Measurements from ENCODE around the gene PPP4R2. TPM values are rescaled to one million over a fixed set of nuclear protein-coding genes. Genes with fewer than 3 reads are reported as not detected.
A peak's percentile ranks its signal among the peaks of the same experiment; 100 is the strongest.
"Not testable (repeated sequence)": the region's sequence is repeated elsewhere in the genome, so short reads cannot be mapped to it uniquely, and the experiment has no call there.

The PPP4R2 gene
- polyA plus RNA-seq, 4 donors = 75.4 to 107 (median 100.0) TPM

DNA sequence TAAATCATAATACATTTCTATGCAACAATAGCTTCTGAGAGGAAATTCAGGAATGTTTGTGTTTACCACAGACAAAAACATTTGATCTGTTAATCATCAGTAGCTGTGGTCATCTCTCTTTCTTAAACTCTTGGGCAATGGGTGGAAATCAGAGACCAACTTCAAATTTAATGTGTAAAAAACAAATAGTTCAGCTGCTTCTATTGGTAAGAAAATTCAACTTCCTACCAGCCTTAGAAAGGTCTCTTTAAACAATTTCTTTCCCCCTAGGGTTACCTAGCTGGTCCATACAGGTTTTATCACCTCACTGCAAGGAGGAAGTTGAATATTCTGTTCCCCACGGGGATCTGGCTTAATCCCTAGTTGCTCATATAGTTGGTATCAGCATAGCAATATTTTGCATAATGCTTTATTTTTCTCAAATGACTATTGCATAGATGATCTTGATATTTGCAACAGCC is 20.3 kb upstream of the PPP4R2 start:
- no peak for DNase-seq (ENCODE audit: low read depth in 4 of 4, low spot score in 3 of 4)

DNA sequence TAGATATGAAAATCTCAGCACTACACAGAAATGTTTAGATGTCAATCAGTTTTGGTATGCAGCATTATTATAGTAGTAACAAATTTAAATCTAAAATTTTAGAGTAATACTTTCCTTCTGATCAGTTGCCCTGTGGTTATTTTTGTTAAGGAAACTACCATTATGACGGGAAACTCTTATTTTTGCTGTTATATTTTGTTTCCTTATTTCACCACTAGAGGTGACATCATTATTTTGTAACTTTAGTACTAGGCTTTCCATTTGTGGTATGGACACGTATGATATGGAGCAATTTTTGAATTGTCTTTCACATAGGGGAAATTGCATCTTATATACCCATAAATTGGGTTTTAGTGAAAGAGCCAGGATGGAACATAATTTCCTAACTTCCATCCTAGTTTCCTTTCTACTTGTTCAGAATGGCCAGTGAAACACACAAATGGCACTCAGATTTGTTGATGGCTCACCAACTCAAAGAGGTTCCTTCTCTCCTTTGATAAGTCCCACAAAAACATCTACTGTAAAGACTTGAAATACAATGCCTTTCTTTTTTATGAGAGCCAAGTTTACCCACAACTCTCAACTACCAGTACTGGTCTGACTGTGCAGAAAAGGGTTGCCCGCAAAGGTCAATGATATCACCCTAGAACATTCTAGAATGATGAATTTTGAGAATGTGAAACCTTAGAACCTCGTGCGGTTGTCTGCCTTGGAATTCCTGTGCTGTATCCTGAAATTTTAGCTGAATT is 19.4 kb upstream of the PPP4R2 start:
- DNase-seq (ENCODE audit: low read depth in 4 of 4, low spot score in 3 of 4) = no peak

DNA sequence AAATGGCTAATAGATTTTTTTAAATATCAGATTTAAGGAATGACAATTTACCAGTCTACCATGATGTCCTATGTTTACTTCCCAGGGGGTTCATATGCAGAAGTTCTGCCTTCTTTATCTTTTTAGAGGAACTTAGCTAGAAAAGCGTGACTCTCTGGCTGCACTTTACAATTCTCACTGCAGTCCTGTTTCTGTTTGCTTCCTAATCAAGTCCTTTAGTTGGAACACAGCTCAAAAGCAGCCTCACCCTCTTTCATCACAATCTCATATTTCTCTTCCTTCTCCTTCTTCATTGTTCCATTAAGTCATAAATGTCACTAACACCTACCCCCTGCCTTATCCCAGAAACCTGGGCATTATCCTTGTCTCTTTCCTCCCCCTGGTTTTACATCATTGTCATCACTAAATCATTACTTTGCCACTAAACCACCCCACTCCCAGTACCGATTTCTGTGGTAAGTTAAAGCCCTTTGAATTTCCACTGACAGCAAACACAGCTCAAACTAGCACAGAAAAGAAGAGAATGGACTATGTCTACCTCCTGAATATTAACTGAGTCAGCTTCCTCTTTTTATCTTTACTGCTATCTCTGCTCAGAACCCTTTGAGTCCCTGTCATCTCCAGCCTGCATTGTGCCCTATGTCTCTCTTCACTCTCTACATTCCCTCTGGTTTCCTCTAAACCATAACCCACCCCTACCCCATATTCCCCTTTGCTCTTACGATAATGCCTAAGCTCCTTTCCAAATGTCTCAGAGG is 13.8 kb upstream of the PPP4R2 start:
- DNase-seq (ENCODE audit: low read depth in 4 of 4, low spot score in 3 of 4) = no peak

DNA sequence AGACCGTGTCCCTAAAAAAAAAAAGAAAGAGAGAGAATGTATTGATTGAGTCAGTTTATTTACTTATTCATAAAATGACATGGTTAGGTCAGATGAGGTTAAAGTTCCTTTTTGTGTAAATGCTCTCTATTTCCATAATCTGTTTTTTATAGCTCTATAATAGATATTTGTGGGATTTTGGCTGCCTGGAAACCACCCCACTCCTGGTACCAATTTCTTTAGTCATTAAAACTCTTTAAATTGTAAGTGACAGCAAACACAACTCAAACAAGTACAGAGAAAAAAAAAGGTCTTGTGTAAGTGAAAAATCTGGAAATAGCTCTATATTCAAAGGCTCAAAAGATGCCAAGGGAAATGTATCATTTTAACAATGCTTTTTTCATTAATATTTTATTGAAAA is 11.0 kb upstream of the PPP4R2 start:
- DNase-seq (ENCODE audit: low read depth in 4 of 4, low spot score in 3 of 4) = no peak

DNA sequence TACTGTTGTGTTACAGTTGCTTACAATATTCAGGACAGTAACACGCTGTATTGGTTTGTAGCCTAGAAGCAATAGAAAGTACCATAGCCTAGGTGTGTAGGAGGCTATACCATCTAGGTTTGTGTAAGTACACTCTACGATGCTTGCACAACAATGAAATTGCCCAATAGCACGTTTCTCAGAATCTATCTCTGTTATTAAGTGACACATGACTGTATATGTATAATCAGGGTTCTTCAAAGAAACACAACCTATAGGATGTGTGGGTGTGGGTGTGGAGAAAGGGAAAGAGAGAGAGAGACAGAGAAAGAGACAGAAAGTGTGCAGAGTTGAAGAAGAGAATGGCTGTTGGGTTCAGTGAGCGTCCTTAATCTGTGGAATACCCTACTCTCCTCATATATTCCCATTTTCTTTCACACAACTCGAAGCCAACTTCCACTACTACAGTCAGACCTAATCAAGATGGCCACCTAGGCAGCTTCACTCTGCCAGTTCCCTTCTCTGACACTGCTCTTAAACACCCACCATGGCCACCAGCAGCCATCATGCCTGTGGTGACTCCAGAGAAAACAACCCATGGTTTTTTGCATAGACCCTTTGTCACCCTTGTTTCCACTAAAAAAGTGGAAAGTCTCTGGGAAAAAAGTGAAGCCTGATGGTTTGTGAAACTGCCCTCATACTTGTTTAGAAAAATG is 5.8 kb upstream of the PPP4R2 start:
- no peak for DNase-seq (ENCODE audit: low read depth in 4 of 4, low spot score in 3 of 4)

DNA sequence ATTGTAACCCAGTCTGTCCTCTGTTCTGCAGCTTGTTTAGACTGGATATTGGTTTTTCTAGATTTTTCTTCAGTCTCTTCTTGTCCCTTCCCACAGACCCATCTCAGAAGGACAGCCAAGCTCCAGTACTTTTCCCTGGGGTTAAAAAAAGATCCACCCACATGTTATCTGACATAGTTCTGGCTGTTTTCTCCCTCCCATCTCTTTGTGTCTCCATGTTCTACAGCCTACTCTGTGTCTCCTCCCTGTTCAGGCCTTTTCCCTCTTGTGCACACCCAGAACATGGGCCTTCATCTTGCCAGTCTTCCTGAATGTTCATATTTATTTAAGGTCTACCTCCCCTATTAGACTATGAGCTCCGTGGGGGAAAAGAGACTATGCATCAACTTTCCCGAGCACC is 5.1 kb upstream of the PPP4R2 start:
- DNase-seq (ENCODE audit: low read depth in 4 of 4, low spot score in 3 of 4) = no peak

DNA sequence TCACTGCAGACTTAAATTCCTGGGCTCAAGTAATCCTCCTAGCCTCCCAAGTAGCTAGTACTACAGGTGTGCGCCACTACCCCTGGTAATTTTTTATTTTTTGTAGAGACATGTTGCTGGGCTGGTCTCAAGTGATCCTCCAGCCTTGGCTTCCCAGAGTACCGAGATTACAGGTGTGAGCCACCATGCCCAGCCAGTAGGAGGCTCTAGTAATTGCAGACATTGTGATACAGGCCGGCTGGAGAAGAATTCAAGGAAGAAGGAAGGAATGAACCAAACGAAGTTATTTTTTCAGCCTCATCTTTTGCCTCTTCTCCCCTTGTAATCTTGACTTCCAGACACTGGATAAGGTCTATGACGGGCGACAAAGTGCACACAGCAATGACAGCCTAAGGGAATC is 3.2 kb upstream of the PPP4R2 start:
- DNase-seq (ENCODE audit: low read depth in 4 of 4, low spot score in 3 of 4) = no peak

DNA sequence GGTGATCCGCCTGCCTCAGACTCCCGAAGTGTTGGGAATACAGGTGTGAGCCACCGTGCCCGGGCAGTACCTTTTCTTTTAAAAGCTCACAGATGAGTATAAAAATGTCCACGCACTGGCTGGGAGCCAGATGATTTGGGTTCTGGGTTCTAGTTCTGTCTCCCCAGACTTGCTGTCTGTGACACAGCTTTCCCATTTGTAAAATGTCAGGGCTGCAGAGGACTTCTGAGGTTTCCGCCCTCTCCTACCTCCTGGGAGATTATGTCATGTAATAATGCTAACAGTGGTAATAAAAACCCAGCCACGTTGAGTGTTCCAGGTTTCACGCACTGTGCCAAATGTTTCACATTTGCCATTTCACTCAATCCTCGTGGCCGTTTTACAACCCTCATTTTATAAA is 1.3 kb upstream of the PPP4R2 start:
- DNase-seq (ENCODE audit: low read depth in 4 of 4, low spot score in 3 of 4) = no peak

DNA sequence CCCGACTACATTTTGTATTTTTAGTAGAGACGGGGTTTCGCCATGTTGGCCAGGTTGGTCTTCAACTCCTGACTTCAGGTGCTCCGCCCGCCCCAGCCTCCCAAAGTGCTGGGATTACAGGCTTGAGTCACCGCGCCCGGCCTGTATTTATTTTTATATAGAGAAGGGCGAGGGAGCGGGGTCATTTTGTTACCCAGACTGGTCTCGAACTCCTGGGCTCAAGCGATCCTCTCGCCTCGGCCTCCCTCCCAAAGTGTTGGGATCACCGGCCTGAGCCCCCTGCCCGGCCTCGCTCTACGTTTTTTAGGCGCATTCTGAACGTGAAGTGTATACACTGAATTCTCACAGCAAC is 514 bp upstream of the PPP4R2 start:
- no peak for DNase-seq (ENCODE audit: low read depth in 4 of 4, low spot score in 3 of 4)

DNA sequence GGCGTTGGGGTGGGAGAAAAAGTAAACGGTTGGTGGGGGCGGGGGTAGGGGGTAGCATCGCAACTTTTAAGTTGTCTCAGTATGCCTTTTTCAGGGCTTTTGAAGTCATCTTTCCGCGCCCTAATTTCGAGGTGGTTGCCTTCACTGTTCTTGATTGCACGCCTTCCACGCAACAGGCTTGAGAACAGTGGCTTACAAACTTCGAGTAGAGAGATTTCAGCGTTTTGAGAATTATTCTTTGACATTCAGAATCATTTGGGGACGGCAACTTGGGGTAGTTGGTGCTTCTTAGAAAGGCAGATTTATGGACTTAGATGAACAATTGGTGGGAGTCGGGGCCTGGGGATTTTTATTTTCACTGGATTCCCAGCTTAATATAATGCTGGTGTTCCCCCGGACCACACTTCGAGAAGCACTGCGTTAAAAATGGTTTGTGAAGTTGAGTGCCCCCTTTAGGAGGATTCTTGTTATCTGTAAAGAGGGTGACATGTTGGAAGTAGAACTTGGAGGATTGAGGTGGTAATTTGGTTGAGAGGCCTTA is 880 bp downstream of the PPP4R2 start:
- DNase-seq (ENCODE audit: low read depth in 4 of 4, low spot score in 3 of 4) = peak; percentile 40 to 60 (median 54)

DNA sequence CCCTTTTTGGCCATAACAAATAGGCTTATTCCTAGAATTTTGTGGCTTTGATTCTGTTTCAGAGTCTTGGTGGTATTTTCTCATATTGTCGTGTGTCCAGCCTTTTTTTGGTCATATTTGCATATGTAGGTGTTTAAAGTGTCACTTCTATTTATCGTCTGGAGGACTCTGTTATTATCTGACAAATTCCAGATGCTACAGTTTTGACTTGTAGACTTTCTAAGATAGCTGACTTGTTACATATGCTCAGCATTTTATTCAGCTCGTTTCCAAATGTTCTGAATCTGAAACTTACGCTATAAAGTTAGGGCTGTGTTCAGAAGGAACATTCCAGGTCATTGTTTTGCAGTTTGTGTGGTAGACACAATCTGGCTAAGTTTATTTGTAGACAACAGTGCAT is 1.9 kb downstream of the PPP4R2 start:
- DNase-seq (ENCODE audit: low read depth in 4 of 4, low spot score in 3 of 4) = no peak

DNA sequence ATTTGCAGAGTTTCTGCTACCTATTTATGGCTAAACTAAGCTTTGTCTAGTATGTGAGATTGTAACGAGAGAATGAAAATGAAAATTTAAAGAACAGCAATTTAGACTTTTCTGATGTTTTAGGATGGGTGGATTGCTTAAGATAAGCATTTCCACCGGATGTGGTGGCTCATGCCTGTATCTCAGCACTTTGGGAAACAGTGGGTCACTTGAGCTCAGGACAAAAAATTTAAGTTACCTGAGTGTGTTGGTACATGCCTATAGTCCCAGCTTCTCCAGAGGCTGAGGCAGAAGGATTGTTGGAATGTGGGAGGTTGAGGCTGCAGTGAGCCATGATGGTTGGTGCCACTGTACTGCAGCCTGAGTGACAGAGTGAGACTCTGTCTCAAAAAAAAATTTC is 3.3 kb downstream of the PPP4R2 start:
- DNase-seq (ENCODE audit: low read depth in 4 of 4, low spot score in 3 of 4) = no peak

DNA sequence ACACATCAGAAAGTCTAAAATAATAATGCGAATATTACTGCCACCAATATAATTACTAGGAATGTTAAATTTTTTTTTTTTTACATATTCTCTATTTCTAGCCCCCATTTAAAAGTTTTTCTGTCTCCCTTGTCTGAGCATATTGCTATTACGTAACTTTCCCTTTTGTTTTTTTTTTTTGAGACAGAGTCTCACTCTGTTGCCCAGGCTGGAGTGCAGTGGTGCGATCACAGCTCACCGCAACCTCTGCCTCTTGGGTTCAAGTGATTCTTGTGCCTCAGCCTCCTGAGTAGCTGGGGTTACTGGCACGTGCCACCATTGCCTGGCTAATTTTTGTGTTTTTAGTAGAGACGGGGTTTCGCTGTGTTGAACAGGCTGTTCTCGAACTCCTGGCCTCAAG is 6.4 kb downstream of the PPP4R2 start:
- DNase-seq (ENCODE audit: low read depth in 4 of 4, low spot score in 3 of 4) = not testable (repeated sequence)

DNA sequence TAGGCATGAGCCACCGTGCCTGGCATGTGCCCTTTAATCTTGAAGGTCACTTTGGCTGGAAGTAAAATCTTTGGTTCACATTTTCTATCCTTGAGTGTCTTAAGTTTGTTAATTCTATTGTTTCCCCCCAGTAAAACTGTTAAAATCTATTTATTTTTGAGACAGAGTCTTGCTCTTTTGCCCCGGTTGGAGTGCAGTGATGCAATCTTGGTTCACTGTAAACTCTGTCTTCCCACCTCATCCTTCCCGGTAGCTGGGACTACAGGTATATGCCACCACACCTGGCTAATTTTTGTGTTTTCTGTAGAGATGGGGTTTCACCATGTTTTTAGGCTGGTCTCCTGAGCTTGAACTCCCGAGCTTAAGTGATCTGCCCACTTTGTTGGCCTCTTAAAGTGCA is 7.7 kb downstream of the PPP4R2 start:
- no peak for DNase-seq (ENCODE audit: low read depth in 4 of 4, low spot score in 3 of 4)

DNA sequence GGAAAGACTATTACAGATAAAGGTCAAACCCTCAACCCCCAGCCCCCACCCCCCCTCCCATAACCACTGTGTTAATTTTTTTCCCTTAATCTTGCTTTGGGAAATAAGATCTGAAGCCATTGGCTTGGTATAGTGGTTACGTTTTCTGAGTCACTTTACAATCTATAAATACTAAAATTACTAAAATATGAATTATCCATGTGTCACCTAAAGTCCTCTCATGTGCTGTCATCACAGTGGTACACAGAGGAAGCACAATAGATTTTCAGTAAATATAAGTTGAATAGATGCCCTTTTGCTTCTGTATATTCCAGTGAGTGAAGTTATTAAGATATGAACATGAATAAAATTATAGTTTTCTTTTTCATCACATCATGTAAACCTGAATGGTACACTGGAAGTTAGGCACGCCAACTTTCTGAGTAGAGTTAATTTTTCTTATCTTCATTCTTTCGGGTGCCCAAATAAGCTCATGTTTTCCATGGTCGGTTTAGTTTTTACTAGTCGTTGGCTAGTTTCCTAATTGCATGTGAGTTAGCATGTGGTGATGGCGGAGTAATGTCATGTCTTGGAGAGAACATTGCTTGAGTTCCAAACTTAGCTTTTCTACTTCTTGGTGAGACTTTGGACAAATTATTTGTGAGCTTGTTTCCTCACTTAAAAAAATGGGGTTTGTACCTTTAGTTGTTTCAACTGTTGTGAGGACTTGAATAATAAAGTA is 11.5 kb downstream of the PPP4R2 start:
- no peak for DNase-seq (ENCODE audit: low read depth in 4 of 4, low spot score in 3 of 4)

DNA sequence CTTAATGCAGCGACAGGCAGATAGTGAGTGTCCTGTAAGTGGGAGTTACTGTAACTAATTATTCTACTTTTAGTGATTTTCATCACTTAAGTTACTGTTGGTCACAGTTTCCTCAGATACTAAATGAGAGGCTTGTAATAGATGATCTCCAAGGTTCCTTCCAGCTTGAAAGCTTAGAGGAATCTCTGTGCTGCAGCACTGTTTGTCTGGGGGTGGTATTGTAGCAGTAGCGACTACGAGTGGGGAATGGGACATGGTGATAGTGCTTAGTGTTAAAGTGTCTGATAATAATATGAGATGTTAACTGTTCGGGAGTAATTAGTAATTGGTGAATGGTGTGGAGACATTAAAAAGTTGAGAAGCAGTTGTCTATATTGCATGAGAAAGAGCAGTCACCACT is 12.4 kb downstream of the PPP4R2 start:
- DNase-seq (ENCODE audit: low read depth in 4 of 4, low spot score in 3 of 4) = no peak

DNA sequence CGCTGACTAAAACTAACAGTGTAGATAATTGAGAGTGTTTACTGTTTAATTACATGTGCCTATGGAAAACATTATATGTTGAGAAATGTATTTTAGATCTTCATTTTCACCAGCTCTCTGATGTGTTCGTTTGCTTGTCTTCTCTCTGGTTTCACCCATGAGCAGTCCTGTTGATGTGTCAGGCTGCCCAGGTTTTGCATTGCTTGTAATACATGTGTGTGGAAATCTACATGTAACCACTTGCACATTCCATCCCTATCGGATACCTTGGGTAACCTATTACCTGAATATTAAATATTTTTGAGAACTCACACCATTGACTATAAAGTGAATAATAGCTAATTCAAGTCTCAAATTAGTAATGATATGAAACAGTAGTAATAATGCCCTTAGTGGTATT is 13.1 kb downstream of the PPP4R2 start:
- no peak for DNase-seq (ENCODE audit: low read depth in 4 of 4, low spot score in 3 of 4)

DNA sequence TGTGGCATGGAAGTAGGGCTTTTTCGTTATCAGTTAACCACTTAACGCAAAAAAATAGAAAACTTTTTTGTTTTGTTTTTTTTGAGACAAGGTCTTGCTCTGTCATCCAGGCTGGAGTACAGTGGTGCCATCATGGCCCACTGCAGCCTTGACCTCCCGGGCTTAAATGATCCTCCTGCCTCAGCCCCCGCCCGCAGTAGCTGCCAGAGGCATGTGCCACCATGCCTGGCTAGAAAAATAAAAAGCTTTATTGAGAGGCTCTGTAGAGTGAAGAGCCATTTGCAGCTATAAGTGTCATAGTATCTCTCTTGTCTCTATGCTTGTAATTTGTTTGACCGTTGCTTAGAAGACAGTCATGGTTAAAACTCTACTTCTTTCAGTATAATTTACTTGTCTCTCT is 13.5 kb downstream of the PPP4R2 start:
- no peak for DNase-seq (ENCODE audit: low read depth in 4 of 4, low spot score in 3 of 4)

DNA sequence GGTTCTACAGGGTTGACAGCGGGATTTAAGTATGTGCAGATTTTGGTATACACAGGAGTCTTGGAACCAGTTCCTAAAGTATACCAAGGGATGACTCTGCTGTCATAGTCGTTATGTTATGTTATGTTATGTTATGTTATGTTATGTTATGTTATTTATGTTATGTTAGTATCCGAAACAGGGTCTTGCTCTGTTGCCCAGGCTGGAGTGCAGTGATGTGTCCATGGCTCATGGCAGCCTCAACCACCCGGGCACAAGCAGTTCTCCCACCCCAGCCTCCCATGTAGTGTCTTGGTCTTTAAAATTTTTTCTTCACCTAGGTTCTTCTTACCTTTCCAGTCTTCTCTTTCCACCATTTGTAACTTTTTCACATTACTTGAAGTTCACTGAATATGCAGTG is 21.7 kb downstream of the PPP4R2 start:
- DNase-seq (ENCODE audit: low read depth in 4 of 4, low spot score in 3 of 4) = no peak

DNA sequence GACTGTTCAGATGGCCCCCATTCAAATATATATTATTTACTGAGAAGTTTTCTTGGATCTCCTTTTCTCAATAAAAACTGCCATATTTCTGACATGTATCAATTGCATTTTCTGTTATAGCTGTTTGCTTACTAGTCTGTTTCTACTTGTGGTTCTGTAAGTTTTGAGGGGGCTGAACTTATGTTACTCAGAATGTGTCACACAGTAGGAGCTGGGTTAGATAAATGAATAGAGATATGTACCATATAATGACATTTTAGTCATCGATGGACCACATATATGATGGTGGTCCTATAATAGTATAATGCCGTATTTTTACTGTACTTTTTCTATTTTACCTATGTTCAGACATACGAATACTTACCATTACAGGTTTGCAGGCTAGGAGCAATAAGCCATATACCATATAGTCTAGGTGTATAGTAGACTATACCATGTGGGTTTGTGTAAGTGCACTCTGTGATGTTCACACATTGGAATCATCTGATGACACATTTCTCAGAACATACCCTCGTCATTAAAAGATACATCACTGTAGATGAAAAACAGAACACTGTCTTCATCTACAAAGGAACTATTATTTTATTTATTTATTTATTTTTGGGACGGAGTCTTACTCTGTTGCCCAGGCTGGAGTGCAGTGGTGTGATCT is 22.3 kb downstream of the PPP4R2 start:
- DNase-seq (ENCODE audit: low read depth in 4 of 4, low spot score in 3 of 4) = no peak
